Choroid plexus epithelial cell (primary cell): ENCODE measurements around the gene PITPNB.
A peak's percentile ranks its signal among the peaks of the same experiment; 100 is the strongest.

Source experiments
- DNase-seq: peaks from one replicate; pipeline ENCODE4 v3.0.0-alpha.2; 2010; ENCODE audit warnings: low read depth
- H3K4me3 ChIP-seq: 2 replicates; pipeline ENCODE4 v1.5.1; 2011; ENCODE audit warnings: low read depth, mild to moderate bottlenecking, control low read depth, low read length, moderate library complexity
- TF ChIP-seq, protein P1 (sequence below): conservative IDR thresholded peaks from 2 replicates; pipeline ENCODE4 v1.5.1; 2011; ENCODE audit warnings: low read depth, mild to moderate bottlenecking, control low read depth, inconsistent platforms, low read length, moderate library complexity

The PITPNB gene

DNA sequence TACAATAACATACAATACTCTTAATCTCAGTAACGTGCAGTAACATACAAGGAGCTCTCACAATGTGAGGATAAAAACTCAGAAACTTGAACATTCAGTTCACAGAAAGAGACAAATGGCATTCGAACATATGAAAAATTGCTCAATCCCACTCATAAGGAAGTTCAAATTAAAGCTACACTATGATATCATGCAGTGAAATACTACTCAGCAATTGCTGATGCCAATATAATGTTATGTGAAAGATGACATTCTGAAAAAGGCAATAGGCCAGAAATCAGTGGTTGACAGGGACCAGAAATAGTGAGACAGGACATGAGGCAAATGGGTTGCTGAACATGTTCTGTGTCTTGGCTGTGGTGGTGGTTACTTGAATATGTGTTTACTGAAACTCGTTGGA, 33.7 kb upstream of the PITPNB start:
- TF ChIP-seq, protein P1, sequence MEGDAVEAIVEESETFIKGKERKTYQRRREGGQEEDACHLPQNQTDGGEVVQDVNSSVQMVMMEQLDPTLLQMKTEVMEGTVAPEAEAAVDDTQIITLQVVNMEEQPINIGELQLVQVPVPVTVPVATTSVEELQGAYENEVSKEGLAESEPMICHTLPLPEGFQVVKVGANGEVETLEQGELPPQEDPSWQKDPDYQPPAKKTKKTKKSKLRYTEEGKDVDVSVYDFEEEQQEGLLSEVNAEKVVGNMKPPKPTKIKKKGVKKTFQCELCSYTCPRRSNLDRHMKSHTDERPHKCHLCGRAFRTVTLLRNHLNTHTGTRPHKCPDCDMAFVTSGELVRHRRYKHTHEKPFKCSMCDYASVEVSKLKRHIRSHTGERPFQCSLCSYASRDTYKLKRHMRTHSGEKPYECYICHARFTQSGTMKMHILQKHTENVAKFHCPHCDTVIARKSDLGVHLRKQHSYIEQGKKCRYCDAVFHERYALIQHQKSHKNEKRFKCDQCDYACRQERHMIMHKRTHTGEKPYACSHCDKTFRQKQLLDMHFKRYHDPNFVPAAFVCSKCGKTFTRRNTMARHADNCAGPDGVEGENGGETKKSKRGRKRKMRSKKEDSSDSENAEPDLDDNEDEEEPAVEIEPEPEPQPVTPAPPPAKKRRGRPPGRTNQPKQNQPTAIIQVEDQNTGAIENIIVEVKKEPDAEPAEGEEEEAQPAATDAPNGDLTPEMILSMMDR = no peak
- DNase-seq = peak; percentile 57
- H3K4me3 ChIP-seq = no peak overlapping the region

DNA sequence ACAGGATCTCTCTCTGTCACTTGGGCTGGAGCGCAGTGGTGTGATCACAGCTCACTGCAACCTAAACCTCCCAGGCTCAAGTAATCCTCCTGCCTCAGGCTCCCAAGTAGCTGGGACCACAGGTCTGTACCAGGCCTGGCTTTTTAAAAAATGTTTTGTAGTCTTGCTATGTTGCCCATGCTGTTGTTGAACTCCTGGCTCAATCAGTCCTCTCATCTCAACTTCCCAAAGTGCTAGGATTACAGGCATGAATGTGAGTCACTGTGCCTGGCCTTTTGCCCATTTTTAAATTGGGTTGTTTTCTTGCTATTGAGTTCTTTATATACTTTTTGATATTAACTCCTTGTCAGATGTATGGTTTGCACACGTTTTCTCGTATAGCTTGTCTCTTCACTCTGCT, 33.0 kb upstream of the PITPNB start:
- H3K4me3 ChIP-seq = no peak overlapping the region
- TF ChIP-seq, protein P1 = no peak
- peak; percentile 89 for DNase-seq

DNA sequence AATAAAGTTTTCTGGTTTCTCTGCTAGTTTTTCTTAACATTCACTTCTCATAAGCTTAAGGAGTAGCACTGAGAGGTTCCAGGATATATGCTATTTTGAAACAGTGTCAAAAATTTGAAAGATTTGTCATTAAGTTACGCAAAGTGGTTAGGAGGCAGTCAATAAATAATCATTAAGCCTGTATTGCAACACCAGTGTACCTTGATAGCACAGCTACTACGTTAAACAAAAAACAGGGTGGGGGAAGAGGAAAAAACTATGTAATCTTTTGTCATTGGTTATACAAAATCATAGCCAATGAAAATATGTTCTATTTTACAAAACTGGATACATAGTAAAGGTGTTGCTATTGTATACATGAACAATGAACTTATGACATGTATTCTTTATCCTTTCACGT, 30.4 kb upstream of the PITPNB start:
- TF ChIP-seq, protein P1 = no peak
- no peak overlapping the region for H3K4me3 ChIP-seq
- DNase-seq = no peak

DNA sequence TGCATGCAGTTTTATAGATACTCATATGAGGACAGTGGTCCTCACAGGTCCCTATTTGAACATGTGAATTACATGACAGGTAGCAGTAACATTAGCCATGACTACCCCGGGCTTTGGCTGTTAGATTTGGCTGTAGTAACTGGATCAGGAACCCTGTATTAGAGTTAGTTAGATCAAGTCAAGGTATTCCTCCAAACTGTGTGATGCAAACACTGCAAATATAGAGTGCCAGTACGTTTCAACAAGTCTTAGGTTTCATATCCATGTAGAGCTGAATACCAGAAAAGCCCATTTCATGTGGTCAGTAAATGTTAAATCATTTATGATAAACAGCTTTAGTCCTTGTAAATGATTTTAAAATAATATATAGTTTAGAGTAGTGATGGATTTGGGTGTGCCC, 29.5 kb upstream of the PITPNB start:
- TF ChIP-seq, protein P1 = no peak
- no peak for DNase-seq
- H3K4me3 ChIP-seq = no peak overlapping the region

DNA sequence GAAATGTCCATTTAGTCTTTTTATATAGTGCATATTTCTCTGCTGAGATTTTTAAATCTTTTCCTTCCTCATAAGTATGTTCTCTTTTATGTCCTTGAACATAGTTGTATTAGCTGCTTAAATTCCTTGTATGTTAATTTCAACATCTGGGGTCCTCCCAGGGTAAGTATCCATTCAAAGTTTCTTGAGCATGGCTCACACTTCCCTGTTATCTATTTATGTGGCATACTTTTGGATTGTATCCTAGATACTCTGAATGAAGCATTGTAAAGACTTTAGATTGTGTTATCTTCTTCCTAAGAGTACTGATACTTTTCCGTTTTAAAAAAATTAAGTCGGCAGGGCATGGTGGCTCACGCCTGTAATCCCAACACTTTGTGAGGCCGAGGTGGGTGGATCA, 28.4 kb upstream of the PITPNB start:
- no peak overlapping the region for H3K4me3 ChIP-seq

DNA sequence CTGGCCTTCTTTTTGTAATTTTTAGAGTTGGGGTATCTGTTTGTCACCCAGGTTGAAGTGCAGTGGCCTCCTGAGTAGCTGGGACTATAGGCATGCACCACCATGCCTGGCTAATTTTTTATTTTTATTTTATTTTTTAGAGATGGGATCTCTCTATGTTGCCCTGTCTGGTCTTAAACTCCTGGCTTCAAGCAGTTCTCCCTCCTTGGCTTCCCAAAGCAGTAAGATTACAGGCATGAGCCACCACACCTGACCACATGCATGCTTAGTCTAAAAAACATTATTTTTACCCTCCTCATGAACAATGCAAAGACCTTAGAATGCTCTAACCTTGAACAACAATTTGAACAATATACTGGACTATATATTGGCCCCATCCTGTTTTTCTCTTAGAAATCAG, 22.1 kb upstream of the PITPNB start:
- no peak for DNase-seq
- TF ChIP-seq, protein P1 = no peak
- H3K4me3 ChIP-seq = no peak overlapping the region

More for the DNA sequence above, 28.4 kb upstream of the PITPNB start:
- TF ChIP-seq, protein P1 = no peak
- DNase-seq = no peak

DNA sequence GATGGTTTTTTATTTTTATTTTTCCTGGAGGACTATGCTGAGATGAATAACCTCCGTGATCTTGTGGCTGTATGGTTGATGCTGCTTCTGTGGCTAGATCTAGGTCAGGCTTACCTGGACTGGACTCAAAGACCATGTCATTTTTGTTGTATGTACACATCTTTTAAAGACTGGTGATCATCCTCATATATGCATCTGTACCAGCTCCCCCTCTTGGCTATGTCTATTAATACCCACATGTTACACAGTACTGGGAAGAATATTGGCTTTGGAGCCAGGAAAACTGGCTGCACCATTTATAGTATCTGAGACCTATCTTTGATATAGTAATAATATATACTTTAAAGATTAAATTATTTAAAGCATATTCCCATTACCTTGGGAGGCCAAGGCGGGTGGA, 18.4 kb upstream of the PITPNB start:
- TF ChIP-seq, protein P1 = peak; percentile 48
- DNase-seq = peak; percentile 40
- no peak overlapping the region for H3K4me3 ChIP-seq
